PC-9 (cell line): ENCODE data around the gene CDC42BPG. TPM values are rescaled to one million over a fixed set of nuclear protein-coding genes. Genes with fewer than 3 reads are reported as not detected.

Experiments used
- BruUV-seq: library from RNA; stranded (reverse); fragments of 400-500 nt; replicated peaks from 2 replicates; lab custom pipeline; 2021; lab: Mats Ljungman, UMichigan
- CTCF ChIA-PET: fragments of 300-600 bp; sonication (Branson Sonifier 250); formaldehyde crosslinking; loops from one replicate; lab custom pipeline; 2022; ENCODE audit warnings: antibody characterized with exemption; lab: Charles Lee
- POLR2A ChIA-PET: fragments of 300-600 bp; sonication (Branson Sonifier 250); formaldehyde crosslinking; loops from one replicate; lab custom pipeline; 2022; ENCODE audit warnings: antibody characterized with exemption; ENCODE audit not compliant: unreplicated experiment; lab: Charles Lee
- DNase-seq, 2 experiments: peaks; one replicate each; pipeline versions ENCODE4 v3.0.0 to v3.0.0-alpha.2; 2015 to 2022; ENCODE audit warnings: mixed read lengths in 1 of 2
- H2AFZ ChIP-seq: fragments of 200-600 bp; sonication (generic); 2 replicates; pipeline ENCODE4 v1.8.1; 2017; ENCODE audit warnings: antibody characterized with exemption
- H3F3A ChIP-seq: fragments of 200-600 bp; sonication (generic); 2 replicates; pipeline ENCODE4 v1.8.1; 2017; ENCODE audit warnings: antibody characterized with exemption, mild to moderate bottlenecking, low read depth; ENCODE audit not compliant: insufficient read depth
- H3K27ac ChIP-seq: fragments of 200-600 bp; sonication (generic); 2 replicates; pipeline ENCODE4 v1.6.1; 2016; ENCODE audit warnings: mixed run types
- H3K27me3 ChIP-seq: fragments of 200-600 bp; sonication (generic); 2 replicates; pipeline ENCODE4 v1.6.1; 2016; ENCODE audit warnings: low read depth, mixed run types; ENCODE audit not compliant: insufficient read depth
- H3K36me3 ChIP-seq: fragments of 200-600 bp; sonication (generic); 2 replicates; pipeline ENCODE4 v1.6.1; 2016; ENCODE audit warnings: low read depth, mixed run types
- H3K4me1 ChIP-seq: fragments of 200-600 bp; sonication (generic); replicated peaks from 2 replicates; pipeline ENCODE4 v1.6.1; 2016; ENCODE audit warnings: mixed run types; ENCODE audit not compliant: insufficient read depth
- H3K4me2 ChIP-seq: fragments of 200-600 bp; sonication (generic); 2 replicates; pipeline ENCODE4 v1.6.1; 2017; ENCODE audit warnings: mixed run types
- H3K4me3 ChIP-seq: fragments of 200-600 bp; sonication (generic); 2 replicates; pipeline ENCODE4 v1.6.1; 2016; ENCODE audit warnings: mixed run types
- H3K79me2 ChIP-seq: fragments of 200-600 bp; sonication (generic); 2 replicates; pipeline ENCODE4 v1.6.1; 2017; ENCODE audit warnings: low read depth, mixed run types
- H3K9me2 ChIP-seq: fragments of 200-600 bp; sonication (generic); 2 replicates; pipeline ENCODE4 v1.8.1; 2017; ENCODE audit warnings: mild to moderate bottlenecking; ENCODE audit not compliant: insufficient read depth
- H3K9me3 ChIP-seq: fragments of 200-600 bp; sonication (generic); 2 replicates; pipeline ENCODE4 v1.8.1; 2016; ENCODE audit warnings: low read depth; ENCODE audit not compliant: insufficient read depth
- H4K20me1 ChIP-seq: fragments of 200-600 bp; sonication (generic); 2 replicates; pipeline ENCODE4 v1.8.1; 2017; ENCODE audit not compliant: insufficient read depth
- CTCF ChIP-seq: fragments of 200-600 bp; sonication (generic); conservative IDR thresholded peaks from 2 replicates; pipeline ENCODE4 v1.6.1; 2017; ENCODE audit warnings: mixed run types, antibody characterized with exemption, mild to moderate bottlenecking, moderate library complexity
- EZH2 ChIP-seq: fragments of 200-600 bp; sonication (generic); IDR thresholded peaks from 2 replicates; pipeline ENCODE4 v1.8.0; 2017; ENCODE audit warnings: antibody characterized with exemption, low read depth
- intact Hi-C: fragments of 100-400 bp; cut with micrococcal nuclease; formaldehyde crosslinking; loops from one replicate; pipeline ENCODE4 v1.10.0; 2022; ENCODE audit not compliant: unreplicated experiment
- total RNA-seq: library from RNA; stranded (reverse); gene quantifications from 2 replicates; pipeline ENCODE4 v1.2.3, GENCODE V29; 2021

Gene CDC42BPG
- total RNA-seq, 1 experiment from 2014 or later, result 31.3 TPM

- ChIA-PET POLR2A (no interaction called here), CTCF (no interaction called here)
- Histone ChIP-seq H3K9me3 (no peaks in the 10 kb centered on the region), H2AFZ (no peak overlapping the region), H3K4me3 (no peak overlapping the region), H3K27ac (no peak overlapping the region), H3K4me2 (no peak overlapping the region), H3K4me1 (no peaks in the 10 kb centered on the region), H3K79me2 (no peaks in the 10 kb centered on the region), H3K36me3 (no peaks in the 10 kb centered on the region), H3K27me3 (no peaks in the 10 kb centered on the region), H3F3A (no peaks in the 10 kb centered on the region), H4K20me1 (no peaks in the 10 kb centered on the region), H3K9me2 (no peaks in the 10 kb centered on the region)
- TF ChIP-seq CTCF (no peak), EZH2 (no peak)
- no peak for DNase-seq
- intact Hi-C loops, result no loop called here
- no TSS peak for BruUV-seq
Measured at GRCh38 chr11:64790205-64791095, 54.0 kb downstream of the CDC42BPG start.

DNA sequence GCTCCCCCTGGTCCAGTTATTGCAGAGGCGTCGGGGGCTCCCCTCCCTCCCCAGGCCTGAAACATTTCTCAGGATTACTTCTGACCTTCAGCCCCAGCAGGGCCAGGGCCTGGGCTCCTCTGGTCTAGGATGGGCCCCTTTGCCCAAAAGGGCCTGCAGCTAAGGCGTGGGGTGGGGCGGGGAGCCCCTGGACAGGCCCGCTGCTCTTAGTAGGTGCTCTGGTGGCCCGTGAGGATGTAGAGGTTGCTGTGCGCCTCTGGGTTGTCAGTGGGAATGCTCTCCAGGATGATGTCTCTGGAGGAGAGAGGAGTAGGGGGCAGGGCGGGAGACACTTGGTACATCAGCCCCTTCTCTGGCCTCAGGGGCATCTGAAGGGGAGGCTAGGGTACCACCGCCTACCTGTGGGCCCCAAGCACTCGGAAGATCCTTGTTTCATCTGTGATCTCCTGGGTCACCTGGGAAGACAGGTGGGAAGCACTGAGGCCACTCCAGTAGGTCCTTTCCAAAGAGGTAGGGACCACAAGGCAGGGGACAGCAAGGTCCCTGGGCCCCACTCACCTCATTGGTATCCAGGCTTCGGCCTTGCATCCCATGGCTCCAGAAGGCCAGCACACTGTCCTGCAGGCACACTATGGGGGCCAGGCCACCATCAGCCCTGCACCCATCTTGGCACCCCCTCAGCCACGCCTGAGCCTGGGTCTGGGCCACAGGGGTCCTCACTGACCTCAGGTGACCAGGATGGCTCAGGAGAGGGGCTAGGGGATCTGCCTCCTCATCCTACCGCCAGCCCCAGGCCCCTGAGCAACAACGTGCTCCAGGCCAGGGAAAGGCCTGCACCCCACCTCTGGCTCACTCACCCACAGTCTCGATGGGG is 54.9 kb downstream of the CDC42BPG start:
- CTCF ChIA-PET, result no interaction called here

More for the DNA sequence above, 54.9 kb downstream of the CDC42BPG start:
- POLR2A ChIA-PET, result no interaction called here
- Histone ChIP-seq H2AFZ (no peak overlapping the region), H3K9me2 (no peaks in the 10 kb centered on the region), H3K4me2 (no peak overlapping the region), H3K4me1 (no peaks in the 10 kb centered on the region), H4K20me1 (no peaks in the 10 kb centered on the region), H3K4me3 (no peak overlapping the region), H3K27me3 (no peaks in the 10 kb centered on the region), H3F3A (0 out of 2 replicates have a peak, but pooled peaks cover 7% of the 10 kb centered on the region), H3K36me3 (no peaks in the 10 kb centered on the region), H3K9me3 (no peaks in the 10 kb centered on the region), H3K79me2 (no peaks in the 10 kb centered on the region), H3K27ac (no peak overlapping the region)
- TF ChIP-seq CTCF (no peak), EZH2 (no peak)
- DNase-seq, result no peak
- BruUV-seq, result no TSS peak
- intact Hi-C loops, result loop anchor here (10.0 kb wide), 1 partner anchor 465 kb away; no protein-coding TSS in a partner anchor
